K562 (cell line): ENCODE data around the gene TMEM184C. TPM values are rescaled to one million over a fixed set of nuclear protein-coding genes. Genes with fewer than 3 reads are reported as not detected.
A peak's percentile ranks its signal among the peaks of the same experiment; 100 is the strongest.

Experiments used
- ATAC-seq: fragments of 200-7000 bp; cut with Tn5 transposase; 3 replicates; pipeline ENCODE4 v1.9.1; 2020; ENCODE audit warnings: moderate library complexity
- BruUV-seq: library from RNA; stranded (reverse); fragments of 400-500 nt; replicated peaks from 2 replicates; lab custom pipeline; 2021; lab: Mats Ljungman, UMichigan
- CTCF ChIA-PET: fragments of 300-600 bp; formaldehyde crosslinking; extraction: SDS; loops from one replicate; lab custom pipeline; 2021; ENCODE audit warnings: low intra/inter-chr PET ratio; lab: Yijun Ruan, JAX
- POLR2A ChIA-PET: fragments of 300-600, 350-650 bp; sonication (Branson Sonifier 250); formaldehyde crosslinking; extraction: SDS; loops from one replicate; lab custom pipeline; 2021; ENCODE audit warnings: antibody characterized with exemption, inconsistent platforms; lab: Yijun Ruan, JAX
- DNase-seq, 4 experiments: peaks; one replicate each; pipeline versions ENCODE4 v3.0.0 to v3.0.0-alpha.2; 2011 to 2018; ENCODE audit warnings: low spot score in 3 of 4, mixed read lengths in 3 of 4; ENCODE audit errors: extremely low read depth in 1 of 4
- FAIRE-seq: peaks from 2 replicates; lab custom pipeline; 2011; peaks lifted over from hg19 to GRCh38; lab: Jason Lieb, UNC
- H2AFZ ChIP-seq: 2 replicates; pipeline ENCODE4 v1.6.0; 2011; ENCODE audit warnings: low read depth, low read length, control low read depth, inconsistent platforms
- H3K27ac ChIP-seq: fragments of 200-600 bp; 3 replicates; pipeline ENCODE4 v1.8.0; 2011; ENCODE audit warnings: low read depth, mild to moderate bottlenecking, control low read depth, inconsistent platforms, low read length, moderate library complexity, mixed read lengths; ENCODE audit errors: extremely low read depth
- H3K27me3 ChIP-seq, 2 experiments: fragments of 300-600 bp in 1 of 2; 2 replicates in 1 of 2; 3 replicates in 1 of 2; pipeline versions ENCODE4 v1.6.0 to v1.8.0; 2011; ENCODE audit warnings: inconsistent platforms in 2 of 2, low read length in 2 of 2, mild to moderate bottlenecking in 1 of 2, mixed read lengths in 1 of 2, moderate library complexity in 1 of 2; ENCODE audit not compliant: control insufficient read depth in 2 of 2, insufficient read depth in 2 of 2
- H3K36me3 ChIP-seq: fragments of 300-600 bp; 3 replicates; pipeline ENCODE4 v1.8.0; 2011; ENCODE audit warnings: mild to moderate bottlenecking, low read length, inconsistent platforms; ENCODE audit not compliant: control insufficient read depth, insufficient read depth
- H3K4me1 ChIP-seq, 2 experiments: fragments of 200-600 bp in 1 of 2; replicated peaks in 1 of 2; 2 replicates in 1 of 2; 3 replicates in 1 of 2; pipeline versions ENCODE4 v1.5.1 to v1.8.0; 2011; ENCODE audit warnings: inconsistent platforms in 2 of 2, low read length in 2 of 2, mild to moderate bottlenecking in 1 of 2, mixed read lengths in 1 of 2, moderate library complexity in 1 of 2; ENCODE audit not compliant: control insufficient read depth in 2 of 2, insufficient read depth in 2 of 2
- H3K4me2 ChIP-seq: 2 replicates; pipeline ENCODE4 v1.6.1; 2011; ENCODE audit warnings: low read length, control low read depth, inconsistent platforms, mixed read lengths; ENCODE audit not compliant: insufficient read depth
- H3K4me3 ChIP-seq: fragments of 200-600 bp; sonication (generic), shearing (Covaris generic); 2 replicates; pipeline ENCODE4 v1.5.1; 2016; ENCODE audit warnings: control low read depth, inconsistent platforms
- H3K79me2 ChIP-seq: fragments of 200-600 bp; 3 replicates; pipeline ENCODE4 v1.8.0; 2011; ENCODE audit warnings: low read length, inconsistent platforms; ENCODE audit not compliant: control insufficient read depth, insufficient read depth
- H3K9ac ChIP-seq, 2 experiments: 2 replicates each; pipeline versions ENCODE4 v1.6.0 to v1.6.1; 2011; ENCODE audit warnings: low read depth in 2 of 2, low read length in 2 of 2, control low read depth in 1 of 2, inconsistent platforms in 1 of 2, mild to moderate bottlenecking in 1 of 2, mixed read lengths in 1 of 2; ENCODE audit not compliant: insufficient read depth in 1 of 2
- H3K9me1 ChIP-seq: one replicate; pipeline ENCODE4 v1.6.0; 2011; ENCODE audit warnings: inconsistent platforms, mild to moderate bottlenecking, low read length, moderate library complexity; ENCODE audit not compliant: control insufficient read depth, insufficient read depth
- H3K9me3 ChIP-seq: replicated peaks from 2 replicates; pipeline ENCODE4 v1.5.1; 2011; ENCODE audit warnings: low read depth, low read length, inconsistent platforms; ENCODE audit not compliant: control insufficient read depth, insufficient read depth
- H4K20me1 ChIP-seq: replicated peaks from 2 replicates; pipeline ENCODE4 v1.6.1; 2011; ENCODE audit warnings: low read length, inconsistent platforms, mixed read lengths; ENCODE audit not compliant: control insufficient read depth, insufficient read depth
- E2F8 ChIP-seq: fragments of 450-650 bp; IDR thresholded peaks from 2 replicates; pipeline ENCODE4 v1.7.1; 2018; ENCODE audit warnings: mild to moderate bottlenecking, low read depth; ENCODE audit not compliant: partially characterized antibody
- ILF3 ChIP-seq: fragments of 450-650 bp; IDR thresholded peaks from 2 replicates; pipeline ENCODE4 v1.6.1; 2018; ENCODE audit warnings: antibody characterized with exemption, mild to moderate bottlenecking, moderate library complexity, borderline replicate concordance
- MGA ChIP-seq: fragments of 450-650 bp; IDR thresholded peaks from 2 replicates; pipeline ENCODE4 v1.6.1; 2016; ENCODE audit warnings: mild to moderate bottlenecking, moderate library complexity
- PHF8 ChIP-seq: fragments of 200-600 bp; sonication (generic); IDR thresholded peaks from 2 replicates; pipeline ENCODE4 v1.6.1; 2012; ENCODE audit warnings: mixed run types, mild to moderate bottlenecking, inconsistent platforms, low read length, moderate library complexity, borderline replicate concordance
- ZBTB7A ChIP-seq: IDR thresholded peaks from 2 replicates; pipeline ENCODE4 v1.6.1; 2011; ENCODE audit warnings: low read depth, mild to moderate bottlenecking, low read length, moderate library complexity, borderline replicate concordance; ENCODE audit not compliant: control insufficient read depth
- WGBS: fragments of 100-300 bp; shearing (Covaris generic); methylation state at CpG from one replicate; pipeline ENCODE4 v1.1.6; 2016; ENCODE audit warnings: low coverage, mixed read lengths; ENCODE audit not compliant: insufficient coverage; ENCODE audit errors: missing lambda C conversion rate; 5-methylcytosine and 5-hydroxymethylcytosine counted together
- in situ Hi-C: fragments of 300-500 bp; cut with MboI; formaldehyde crosslinking; loops from 4 replicates; pipeline ENCODE4 v1.15.0; 2018; ENCODE audit warnings: inconsistent platforms, mixed read lengths
- intact Hi-C: fragments of 100-400 bp; cut with micrococcal nuclease; formaldehyde crosslinking; loops from 2 replicates; pipeline ENCODE4 v1.14.2; 2022
- polyA plus RNA-seq, 8 experiments: library from polyadenylated mRNA; depleted of rRNA in 4 of 8; stranded (reverse) in 5 of 8; unstranded in 3 of 8; fragments of >200 nt; fragmentation: Nextera tagmentation in 2 of 8; fragmentation: Illumina TruSeq in 1 of 8; extraction: Ambion mirVana in 2 of 8; extraction: Trizol in 1 of 8; gene quantifications; 2 replicates each; pipeline versions ENCODE4 v1.2.1 to v1.2.3, GENCODE V29; 2011 to 2014; ENCODE audit warnings: inconsistent platforms in 1 of 8, missing spikeins in 1 of 8
- total RNA-seq, 7 experiments: library from RNA; depleted of rRNA in 6 of 7; stranded (reverse); fragments of >200 nt in 6 of 7; fragmentation: Illumina TruSeq in 2 of 7; extraction: Trizol in 2 of 7; gene quantifications; 2 replicates each; pipeline versions ENCODE4 v1.2.1 to v1.2.3, GENCODE V29; 2011 to 2021; ENCODE audit warnings: low replicate concordance in 1 of 7

TMEM184C gene
- total and polyA plus RNA-seq, 9 of the 15 experiments (the other 6 are each of a cell fraction or from before 2014, with no cell fraction given): 3.9 to 24.2 (median 18.2) TPM

- H3K79me2 ChIP-seq: peaks cover 40% of the 10 kb centered on the region
Measured at GRCh38 chr4:147616849-147617172, 386 bp upstream of the TMEM184C start.

More at GRCh38 chr4:147616849-147617172, 386 bp upstream of the TMEM184C start:
- POLR2A ChIA-PET: interaction anchor here (0.6 to 2.0 kb wide), 7 partner anchors 10 to 159 kb away, joined by 3 to 7 read pairs (median 3); partner anchors contain the start of gene PRMT9
- H3K36me3 ChIP-seq: peaks cover 19% of the 10 kb centered on the region; the same call in 2 of the 3 replicates
- 0 out of 2 replicates have a peak, but pooled peaks cover 6% of the 10 kb centered on the region for H4K20me1 ChIP-seq
- TF ChIP-seq ILF3 (no peak), PHF8 (peak; percentile 52; the same call in 1 of the 2 replicates), MGA (0 out of 2 replicates have a peak, but pooled peaks have one; percentile 62), E2F8 (no peak), ZBTB7A (no peak)
- in situ Hi-C loops: no loop called here
- intact Hi-C loops: loop anchor here (10.0 kb wide), 1 partner anchor 1092 kb away; the partner anchor contains the start of gene SLC10A7
- peak overlapping the region; percentile 72 for H3K4me3 ChIP-seq
- DNase-seq: no peak
- H3K9me3 ChIP-seq: no peaks in the 10 kb centered on the region
- peak overlapping the region in 1 of 2 experiments; percentile 82; a peak in 1 of 4 replicates for H3K9ac ChIP-seq
- H3K27ac ChIP-seq: no peak overlapping the region
- no peaks in the 10 kb centered on the region for H3K27me3 ChIP-seq
- peaks cover 0 to 14% of the 10 kb centered on the region in 2 experiments; a peak in 2 of 5 replicates for H3K4me1 ChIP-seq
- ATAC-seq: peak; percentile 5
- no peak for FAIRE-seq
- H3K4me2 ChIP-seq: peak overlapping the region; percentile 94
- CTCF ChIA-PET: no interaction called here
- peak overlapping the region; percentile 97 for H2AFZ ChIP-seq
- WGBS: 18% methylated on average over 6 of the region's 6 CpGs
- TSS peak; percentile 93 for BruUV-seq
- no peaks in the 10 kb centered on the region for H3K9me1 ChIP-seq
